Esophagus mucosa (tissue), 1 donor: ENCODE data around the gene CNIH3. TPM values are rescaled to one million over a fixed set of nuclear protein-coding genes. Genes with fewer than 3 reads are reported as not detected.

ENCODE experiments used
- ATAC-seq: fragments of 200-7000 bp; cut with Tn5 transposase; one replicate; pipeline ENCODE4 v1.9.1; 2020
- total RNA-seq: library from RNA; stranded (reverse); gene quantifications from one replicate; pipeline ENCODE4 v1.2.4, GENCODE V29; 2023
- donor health status: DM: yes; HTN: yes; CAD: no.

Gene CNIH3
- total RNA-seq, 1 donor from 2014 or later = 2.1 TPM

GRCh38 chr1:224780736-224781135, 164.6 kb downstream of the CNIH3 start:
- ATAC-seq = no peak

GRCh38 chr1:224781800-224782199, 165.7 kb downstream of the CNIH3 start:
- ATAC-seq = no peak

DNA sequence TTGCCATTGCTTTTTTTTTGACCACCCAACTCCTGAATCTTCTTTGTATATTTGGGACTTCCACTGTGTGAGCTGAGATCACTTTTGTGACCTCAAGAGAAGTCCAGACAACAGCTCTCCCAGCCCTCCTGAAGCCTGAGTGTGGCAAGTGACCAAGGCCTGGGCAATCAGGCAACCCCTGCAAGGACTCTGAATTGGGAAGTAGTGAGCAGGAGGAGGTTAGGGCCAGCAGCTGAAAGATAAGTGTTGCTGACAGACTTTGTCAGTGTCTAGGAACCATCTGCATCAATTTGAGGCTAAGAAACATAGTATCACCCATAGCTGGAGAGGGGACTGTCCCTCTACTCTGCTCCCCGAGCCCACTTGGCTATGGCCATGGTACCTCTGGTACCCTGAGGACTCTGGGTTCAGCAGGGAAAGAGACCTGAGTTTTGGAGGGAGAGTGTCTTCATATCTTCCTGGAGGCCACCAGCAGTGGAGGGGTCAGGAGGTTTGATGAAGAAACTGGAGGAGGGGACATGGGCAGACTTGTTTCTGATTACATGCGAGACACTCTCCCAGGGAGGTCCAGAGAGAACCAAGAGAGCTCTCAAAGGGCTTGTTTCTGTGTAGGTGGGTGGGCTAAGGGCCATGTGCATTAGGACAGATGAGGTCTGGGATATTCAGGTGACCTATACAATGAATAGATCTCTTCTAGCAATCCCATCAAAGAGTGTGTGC, 166.3 kb downstream of the CNIH3 start:
- no peak for ATAC-seq

GRCh38 chr1:224783006-224783651, 167.0 kb downstream of the CNIH3 start:
- no peak for ATAC-seq

- no peak for ATAC-seq
These were observed 168.3 kb downstream of the CNIH3 start for GRCh38 chr1:224784265-224785039.

- ATAC-seq = peak; percentile 45
These were observed 168.9 kb downstream of the CNIH3 start for GRCh38 chr1:224785040-224785328.

DNA sequence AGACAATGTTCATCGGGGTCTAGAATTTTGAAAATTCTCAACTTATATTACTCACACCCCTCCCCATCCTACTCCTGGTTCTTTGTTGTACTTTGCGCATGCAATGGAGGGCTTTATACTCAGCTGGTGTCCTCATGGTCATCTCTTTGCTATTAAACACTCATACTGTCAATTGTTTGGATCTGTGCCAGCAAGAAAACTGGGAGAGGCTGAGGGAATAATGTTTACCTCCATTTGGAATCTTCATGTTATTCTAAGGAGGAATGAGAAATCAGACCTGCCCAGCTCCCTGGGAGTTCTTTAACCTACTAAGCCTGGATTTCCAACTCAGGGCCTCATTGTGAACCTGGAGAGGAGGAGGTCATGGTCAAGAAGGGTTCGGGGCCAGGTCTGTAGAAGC, 169.5 kb downstream of the CNIH3 start:
- ATAC-seq = no peak

DNA sequence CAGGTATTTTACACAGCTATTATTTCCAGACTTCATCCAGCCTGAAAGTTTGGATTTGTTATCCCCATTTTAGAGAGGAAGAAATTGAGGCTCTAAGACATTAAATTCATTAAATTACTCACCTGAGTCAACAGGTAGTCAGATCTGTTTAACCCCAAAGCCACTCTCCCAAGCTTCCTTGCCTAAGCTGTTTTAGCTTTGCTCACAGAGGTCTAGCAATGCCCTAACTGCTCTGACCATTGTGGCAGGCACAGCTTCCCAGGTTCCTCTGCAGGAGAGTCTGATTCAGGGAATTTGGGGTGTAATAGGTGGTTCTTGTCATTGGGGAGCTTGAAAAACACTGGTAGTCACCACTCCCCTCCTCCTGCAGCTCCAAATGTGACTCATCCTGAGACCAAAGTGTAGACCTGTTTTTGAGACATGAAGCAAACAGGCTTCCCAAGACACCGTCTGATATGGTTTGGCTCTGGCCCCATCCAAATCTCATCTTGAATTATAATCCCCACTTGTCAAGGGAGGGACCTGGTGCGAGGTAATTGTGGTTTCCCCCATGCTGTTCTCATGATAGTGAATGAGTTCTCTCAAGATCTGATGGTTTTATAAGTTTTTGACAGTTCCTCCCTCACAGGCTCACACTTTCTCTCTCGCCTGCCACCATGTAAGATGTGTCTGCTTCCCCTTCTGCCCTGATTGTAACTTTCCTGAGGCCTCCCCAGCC, 170.6 kb downstream of the CNIH3 start:
- no peak for ATAC-seq

DNA sequence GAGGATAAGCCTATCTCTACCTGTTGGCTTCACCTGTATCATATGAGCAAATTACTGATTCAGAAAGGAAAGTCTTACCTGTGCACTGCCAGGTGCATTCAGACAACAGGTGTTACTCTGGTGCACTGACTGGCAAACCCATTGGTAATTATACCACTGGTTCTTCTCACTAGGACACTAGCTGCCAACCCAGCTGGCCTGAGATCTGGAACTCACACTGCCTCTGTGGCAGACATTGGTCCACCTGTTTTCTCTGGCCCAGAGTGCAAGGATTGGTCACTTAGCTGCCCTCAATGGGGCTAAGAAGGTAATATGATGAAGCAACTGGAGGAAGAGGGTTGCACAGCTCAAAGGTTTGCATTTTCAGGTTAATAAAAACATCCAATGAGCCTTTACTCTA, 173.2 kb downstream of the CNIH3 start:
- ATAC-seq = no peak

Other genes starting within 250 kb of the CNIH3 start
- gene WDR26, start 181.5 kb upstream of the CNIH3 start, total RNA-seq = 52.9 TPM